ENCODE results near the gene PTPRN2. TPM values are rescaled to one million over a fixed set of nuclear protein-coding genes. Genes with fewer than 3 reads are reported as not detected.

The PTPRN2 gene
- total RNA-seq, 2 experiments from 2014 or later = 0.70 TPM; not detected in 1

DNA sequence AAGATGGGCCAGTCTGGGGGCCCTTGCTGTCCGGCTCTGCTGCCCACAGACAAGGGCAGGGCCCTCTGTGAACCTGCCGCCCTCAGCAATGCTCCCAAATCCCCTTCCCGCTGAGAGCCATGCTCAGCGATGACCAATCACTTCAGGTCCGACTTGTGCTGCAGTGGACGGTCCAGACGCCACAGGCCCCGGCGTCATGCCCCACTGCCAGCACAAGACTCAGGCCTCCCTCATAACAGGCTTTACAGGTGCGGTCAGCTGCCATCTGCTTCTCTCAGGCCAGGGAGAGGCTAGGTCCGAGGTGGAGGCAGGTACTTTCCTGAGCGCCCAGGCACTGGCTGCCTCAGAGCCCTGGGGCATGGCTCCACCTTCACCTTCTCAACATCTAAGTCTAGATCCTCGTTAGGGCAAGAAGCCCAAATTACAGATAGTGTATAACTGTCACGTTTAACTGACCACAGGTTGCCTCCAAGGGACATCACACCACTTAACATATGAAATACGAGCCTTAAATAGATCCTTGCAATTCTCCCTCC, 393.2 kb downstream of the PTPRN2 start:
- intact Hi-C loops (cut with micrococcal nuclease; ENCODE audit: unreplicated experiment) = no loop called here
- no peak for DNase-seq (ENCODE audit: low spot score)
- ChIA-PET CTCF (ENCODE audit: unreplicated experiment) (no interaction called here), POLR2A (no interaction called here)
- no peaks in the 10 kb centered on the region for H3K4me1 ChIP-seq (ENCODE audit: insufficient read depth, low read length, poor library complexity, severe bottlenecking)
- H2AFZ ChIP-seq (ENCODE audit: low read length) = no peak overlapping the region
- no peaks in the 10 kb centered on the region for H4K20me1 ChIP-seq (ENCODE audit: insufficient read depth, low read length)
- H3K9me2 ChIP-seq (ENCODE audit: insufficient read depth, low read length) = no peaks in the 10 kb centered on the region
- no peak overlapping the region for H3K27ac ChIP-seq (ENCODE audit: low read depth, low read length, poor library complexity, severe bottlenecking)
- TF ChIP-seq, protein P1, sequence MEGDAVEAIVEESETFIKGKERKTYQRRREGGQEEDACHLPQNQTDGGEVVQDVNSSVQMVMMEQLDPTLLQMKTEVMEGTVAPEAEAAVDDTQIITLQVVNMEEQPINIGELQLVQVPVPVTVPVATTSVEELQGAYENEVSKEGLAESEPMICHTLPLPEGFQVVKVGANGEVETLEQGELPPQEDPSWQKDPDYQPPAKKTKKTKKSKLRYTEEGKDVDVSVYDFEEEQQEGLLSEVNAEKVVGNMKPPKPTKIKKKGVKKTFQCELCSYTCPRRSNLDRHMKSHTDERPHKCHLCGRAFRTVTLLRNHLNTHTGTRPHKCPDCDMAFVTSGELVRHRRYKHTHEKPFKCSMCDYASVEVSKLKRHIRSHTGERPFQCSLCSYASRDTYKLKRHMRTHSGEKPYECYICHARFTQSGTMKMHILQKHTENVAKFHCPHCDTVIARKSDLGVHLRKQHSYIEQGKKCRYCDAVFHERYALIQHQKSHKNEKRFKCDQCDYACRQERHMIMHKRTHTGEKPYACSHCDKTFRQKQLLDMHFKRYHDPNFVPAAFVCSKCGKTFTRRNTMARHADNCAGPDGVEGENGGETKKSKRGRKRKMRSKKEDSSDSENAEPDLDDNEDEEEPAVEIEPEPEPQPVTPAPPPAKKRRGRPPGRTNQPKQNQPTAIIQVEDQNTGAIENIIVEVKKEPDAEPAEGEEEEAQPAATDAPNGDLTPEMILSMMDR (conservative IDR thresholded peaks at IDR 0.05; ENCODE audit: low read length) = no peak
- TF ChIP-seq EZH2phosphoT487 (IDR thresholded peaks at IDR 0.05; ENCODE audit: borderline replicate concordance, low read depth, low read length) = no peak
- no TSS peak for BruUV-seq (replicated peaks)
- H3K79me2 ChIP-seq (ENCODE audit: insufficient read depth, low read depth, low read length) = no peaks in the 10 kb centered on the region
- H3K4me3 ChIP-seq (ENCODE audit: low read depth, low read length, poor library complexity, severe bottlenecking) = no peak overlapping the region
- no peak overlapping the region for H3K4me2 ChIP-seq (ENCODE audit: low read length)
- no peaks in the 10 kb centered on the region for H3K36me3 ChIP-seq (ENCODE audit: insufficient read depth, low read length)
- H3K9me3 ChIP-seq (ENCODE audit: low read length) = peaks cover 8% of the 10 kb centered on the region; the same call in 1 of the 2 replicates

DNA sequence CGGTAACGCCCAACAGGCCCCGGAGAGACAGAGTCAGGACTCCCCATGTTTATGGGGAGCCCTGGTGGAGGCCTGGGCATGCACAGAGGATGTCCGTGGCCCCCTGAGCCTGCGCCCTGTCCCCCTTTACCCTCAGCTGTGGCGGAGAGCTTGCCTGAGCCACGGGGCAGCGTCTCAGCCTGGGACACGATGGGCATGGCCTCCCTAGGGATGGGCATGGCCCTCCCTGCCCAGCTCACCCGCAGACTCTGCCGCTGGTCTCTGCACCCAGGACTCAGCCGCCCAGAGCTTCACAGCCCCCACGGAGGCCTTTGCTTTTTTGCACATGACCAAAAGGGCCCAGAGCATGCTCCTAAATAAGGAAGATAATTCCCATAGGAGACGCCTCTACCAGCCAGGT, 394.2 kb downstream of the PTPRN2 start:
- ChIA-PET CTCF (ENCODE audit: unreplicated experiment) (no interaction called here), POLR2A (no interaction called here)
- no peaks in the 10 kb centered on the region for H3K9me2 ChIP-seq (ENCODE audit: insufficient read depth, low read length)
- DNase-seq (ENCODE audit: low spot score) = no peak
- H2AFZ ChIP-seq (ENCODE audit: low read length) = no peak overlapping the region
- TF ChIP-seq, protein P1 (conservative IDR thresholded peaks at IDR 0.05; ENCODE audit: low read length) = no peak
- no peak for TF ChIP-seq EZH2phosphoT487 (IDR thresholded peaks at IDR 0.05; ENCODE audit: borderline replicate concordance, low read depth, low read length)
- intact Hi-C loops (cut with micrococcal nuclease; ENCODE audit: unreplicated experiment) = no loop called here
- BruUV-seq (replicated peaks) = no TSS peak
- H3K79me2 ChIP-seq (ENCODE audit: insufficient read depth, low read depth, low read length) = no peaks in the 10 kb centered on the region
- no peaks in the 10 kb centered on the region for H3K4me1 ChIP-seq (ENCODE audit: insufficient read depth, low read length, poor library complexity, severe bottlenecking)
- no peaks in the 10 kb centered on the region for H4K20me1 ChIP-seq (ENCODE audit: insufficient read depth, low read length)
- no peaks in the 10 kb centered on the region for H3K36me3 ChIP-seq (ENCODE audit: insufficient read depth, low read length)
- H3K27ac ChIP-seq (ENCODE audit: low read depth, low read length, poor library complexity, severe bottlenecking) = no peak overlapping the region
- H3K4me2 ChIP-seq (ENCODE audit: low read length) = no peak overlapping the region
- peaks cover 8% of the 10 kb centered on the region; the same call in 1 of the 2 replicates for H3K9me3 ChIP-seq (ENCODE audit: low read length)
- no peak overlapping the region for H3K4me3 ChIP-seq (ENCODE audit: low read depth, low read length, poor library complexity, severe bottlenecking)

DNA sequence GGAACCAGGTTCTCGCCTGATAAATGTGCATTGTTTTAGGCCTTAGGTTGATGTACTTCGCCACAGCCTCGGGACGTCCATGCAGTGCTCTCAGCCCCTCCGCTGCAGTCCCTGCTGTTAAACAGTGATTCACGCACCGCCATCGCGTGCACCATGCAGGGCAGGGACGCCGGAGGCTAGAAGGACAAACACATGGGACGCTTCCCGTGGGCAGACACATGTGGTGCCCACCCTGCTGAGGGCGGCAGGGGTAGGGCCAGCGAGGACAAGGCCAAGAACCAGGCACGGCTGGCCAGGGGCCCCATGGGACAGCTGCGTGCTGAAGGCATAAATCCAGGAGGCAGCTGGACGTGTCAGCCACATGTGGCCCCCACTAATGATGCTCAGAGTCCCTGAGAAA, 394.7 kb downstream of the PTPRN2 start:
- H3K9me2 ChIP-seq (ENCODE audit: insufficient read depth, low read length) = no peaks in the 10 kb centered on the region

More for the DNA sequence above, 394.7 kb downstream of the PTPRN2 start:
- Histone ChIP-seq H3K79me2 (ENCODE audit: insufficient read depth, low read depth, low read length) (no peaks in the 10 kb centered on the region), H3K9me3 (ENCODE audit: low read length) (peaks cover 8% of the 10 kb centered on the region; the same call in 1 of the 2 replicates), H3K36me3 (ENCODE audit: insufficient read depth, low read length) (no peaks in the 10 kb centered on the region), H3K4me1 (ENCODE audit: insufficient read depth, low read length, poor library complexity, severe bottlenecking) (no peaks in the 10 kb centered on the region), H4K20me1 (ENCODE audit: insufficient read depth, low read length) (no peaks in the 10 kb centered on the region), H3K4me2 (ENCODE audit: low read length) (no peak overlapping the region), H3K27ac (ENCODE audit: low read depth, low read length, poor library complexity, severe bottlenecking) (no peak overlapping the region), H3K4me3 (ENCODE audit: low read depth, low read length, poor library complexity, severe bottlenecking) (no peak overlapping the region), H2AFZ (ENCODE audit: low read length) (no peak overlapping the region)
- BruUV-seq (replicated peaks) = no TSS peak
- POLR2A ChIA-PET = no interaction called here
- TF ChIP-seq, protein P1 (conservative IDR thresholded peaks at IDR 0.05; ENCODE audit: low read length) = no peak
- TF ChIP-seq EZH2phosphoT487 (IDR thresholded peaks at IDR 0.05; ENCODE audit: borderline replicate concordance, low read depth, low read length) = no peak
- no peak for DNase-seq (ENCODE audit: low spot score)
- CTCF ChIA-PET (ENCODE audit: unreplicated experiment) = no interaction called here
- intact Hi-C loops (cut with micrococcal nuclease; ENCODE audit: unreplicated experiment) = no loop called here

Measured in OCI-LY7 (cell line).